NK-92 treated with Interleukin-12 subunit alpha and Interleukin-12 subunit beta, amount 100 ng/mL, for 24 hours (cell line): Measurements from ENCODE around the gene TPD52L1.
"Not testable (repeated sequence)": the region's sequence is repeated elsewhere in the genome, so short reads cannot be mapped to it uniquely, and the experiment has no call there.

Experiments used
- DNase-seq: peaks from one replicate; lab custom pipeline; 2025; lab: John Stamatoyannopoulos, UW

The TPD52L1 gene, protein sequence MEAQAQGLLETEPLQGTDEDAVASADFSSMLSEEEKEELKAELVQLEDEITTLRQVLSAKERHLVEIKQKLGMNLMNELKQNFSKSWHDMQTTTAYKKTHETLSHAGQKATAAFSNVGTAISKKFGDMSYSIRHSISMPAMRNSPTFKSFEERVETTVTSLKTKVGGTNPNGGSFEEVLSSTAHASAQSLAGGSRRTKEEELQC

DNA sequence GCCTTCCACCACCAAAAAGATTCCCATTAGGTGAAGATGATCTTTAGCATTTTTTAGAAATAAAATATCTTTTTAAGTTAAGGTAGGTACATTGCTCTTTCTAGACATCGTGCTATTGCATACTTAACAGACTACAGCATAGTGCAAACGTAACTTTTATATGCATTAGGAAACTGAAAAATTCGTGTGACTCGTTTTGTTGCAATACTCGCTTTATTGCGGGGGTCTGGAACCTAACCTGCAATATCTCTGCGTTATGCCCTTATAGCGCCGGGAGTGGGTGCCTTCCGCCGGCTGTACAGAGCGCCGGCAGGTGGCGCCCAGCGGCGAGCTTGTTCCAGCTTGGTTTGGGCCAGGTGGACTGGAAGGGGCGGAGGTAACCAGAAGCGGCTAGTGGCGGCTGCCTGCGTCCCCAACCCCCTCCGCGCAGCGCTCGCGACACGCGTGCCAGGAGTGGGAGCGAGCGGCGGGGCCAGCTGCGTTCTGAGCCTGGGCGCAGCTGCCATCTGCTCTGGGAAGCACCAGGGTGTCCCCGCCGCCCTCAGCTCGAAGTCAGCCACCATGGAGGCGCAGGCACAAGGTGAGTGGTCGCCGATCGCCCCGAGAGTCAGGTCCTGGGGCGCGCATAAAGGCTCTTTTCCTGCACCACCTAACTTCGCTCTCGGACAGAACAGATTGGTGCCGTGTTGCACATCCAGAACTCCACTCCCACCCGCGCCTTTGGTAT lies at the start of gene TPD52L1:
Gene TPD52L1 (plus strand): TSS at position 383 of the 727 bp plus-strand sequence. CDS start 179 bp downstream, at position 562.
- no peak for DNase-seq

DNA sequence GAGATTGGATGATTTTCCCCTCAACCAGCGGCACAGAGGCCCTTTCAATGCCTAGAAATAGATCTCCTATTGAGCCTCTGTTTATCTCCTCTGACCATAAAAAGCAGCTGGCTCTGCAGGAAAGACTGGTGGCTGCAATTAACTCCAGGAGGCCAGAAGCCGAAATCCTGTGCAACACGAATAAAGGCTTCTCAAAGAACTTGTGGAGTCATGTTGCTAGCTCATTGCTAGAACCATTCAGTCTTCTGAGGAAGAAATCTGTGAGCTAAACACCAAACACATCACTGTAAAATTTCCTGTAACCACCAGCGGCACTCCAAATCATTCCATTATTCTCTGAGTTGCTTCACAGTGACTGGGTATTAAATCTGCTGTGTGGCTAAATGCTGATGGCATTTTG lies 49.1 kb upstream of the TPD52L1 start:
- DNase-seq, result no peak

DNA sequence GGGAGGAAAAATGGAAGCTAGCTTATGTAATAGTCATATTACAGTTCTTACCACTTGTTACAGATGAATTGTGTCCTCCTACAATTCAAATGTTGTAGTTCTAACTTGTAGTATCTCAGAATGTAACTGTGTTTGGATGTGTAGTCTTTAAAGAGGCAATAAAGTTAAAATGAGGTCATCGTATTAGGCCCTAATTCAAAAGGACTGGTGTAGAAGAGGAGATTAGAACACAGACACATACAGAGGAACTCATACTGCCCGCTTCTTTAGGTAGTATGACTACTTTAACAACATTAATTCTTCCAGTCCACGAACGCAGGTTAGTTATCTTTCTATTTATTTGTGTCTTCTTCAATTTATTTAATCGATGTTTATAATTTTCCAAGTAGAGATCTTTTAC lies 46.5 kb upstream of the TPD52L1 start:
- no peak for DNase-seq

DNA sequence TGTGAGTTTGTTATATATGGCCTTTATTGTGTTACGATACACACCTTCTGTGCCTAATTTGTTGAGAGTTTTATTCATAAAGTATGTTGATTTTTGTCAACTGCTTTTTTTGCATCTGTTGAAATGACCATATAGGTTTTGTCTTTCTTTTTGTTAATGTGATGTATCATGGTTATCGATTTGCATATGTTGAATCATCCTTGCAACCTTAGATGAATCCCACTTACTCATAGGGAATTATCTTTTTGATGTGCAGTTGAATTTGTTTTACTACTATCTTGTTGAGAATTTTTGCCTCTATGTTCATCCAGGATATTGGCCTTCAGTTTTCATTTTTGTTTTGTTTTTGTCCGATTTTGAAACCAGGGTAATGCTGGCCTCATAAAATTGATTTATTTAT lies 45.7 kb upstream of the TPD52L1 start:
- DNase-seq, result no peak

DNA sequence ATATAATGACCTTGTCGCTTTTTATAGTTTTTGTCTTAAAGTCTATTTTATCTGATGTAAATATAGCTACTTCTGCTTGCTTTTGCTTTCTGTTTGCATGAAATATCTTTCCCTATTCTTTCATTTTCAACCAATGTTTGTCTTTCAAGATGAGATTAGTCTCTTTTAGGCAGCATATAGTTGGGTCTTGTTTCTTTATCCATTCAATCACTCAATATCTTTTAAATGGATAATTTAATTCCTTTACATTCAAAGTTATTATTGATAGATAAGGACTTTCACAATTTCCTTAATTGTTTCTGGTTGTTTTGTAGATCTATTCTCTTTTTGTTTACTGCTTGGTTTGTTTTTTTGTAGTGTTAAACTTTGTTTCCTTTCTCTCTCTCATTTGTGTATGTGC lies 43.5 kb upstream of the TPD52L1 start:
- DNase-seq, result no peak

DNA sequence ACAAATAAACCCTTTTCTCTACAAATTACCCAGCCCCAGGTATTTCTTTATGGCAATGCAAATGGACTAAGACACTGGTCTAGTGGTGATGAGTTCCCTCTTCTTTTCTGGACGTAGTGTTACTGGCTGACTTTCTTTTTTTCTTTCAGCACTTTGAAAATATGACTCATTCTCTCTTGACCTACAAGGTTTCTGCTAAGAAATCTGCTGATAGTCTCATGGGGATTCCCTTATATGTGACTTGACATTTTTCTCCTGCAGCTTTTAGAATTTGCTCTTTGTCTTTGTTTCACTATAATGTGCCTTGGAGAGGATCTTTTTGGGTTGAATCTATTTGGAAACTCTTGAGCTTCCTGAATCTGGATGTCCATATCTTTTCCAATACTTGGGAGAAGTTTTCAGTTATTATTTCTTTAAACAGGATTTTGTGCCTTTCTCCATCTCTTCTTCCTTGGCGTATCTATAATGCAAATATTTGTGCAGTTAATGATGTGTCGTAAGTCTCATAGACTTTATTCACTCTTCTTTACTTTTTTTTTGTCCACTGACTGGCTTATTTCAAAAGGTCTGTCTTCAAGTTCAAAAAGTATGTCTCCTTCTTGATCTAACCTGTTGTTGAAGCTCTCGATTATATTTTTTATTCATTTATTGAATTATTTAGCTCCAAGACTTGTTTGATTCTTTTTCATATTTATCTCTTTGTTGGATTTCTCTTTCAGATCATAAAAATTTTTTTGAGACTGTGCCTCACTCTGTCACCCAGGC lies 42.2 kb upstream of the TPD52L1 start:
- no peak for DNase-seq

DNA sequence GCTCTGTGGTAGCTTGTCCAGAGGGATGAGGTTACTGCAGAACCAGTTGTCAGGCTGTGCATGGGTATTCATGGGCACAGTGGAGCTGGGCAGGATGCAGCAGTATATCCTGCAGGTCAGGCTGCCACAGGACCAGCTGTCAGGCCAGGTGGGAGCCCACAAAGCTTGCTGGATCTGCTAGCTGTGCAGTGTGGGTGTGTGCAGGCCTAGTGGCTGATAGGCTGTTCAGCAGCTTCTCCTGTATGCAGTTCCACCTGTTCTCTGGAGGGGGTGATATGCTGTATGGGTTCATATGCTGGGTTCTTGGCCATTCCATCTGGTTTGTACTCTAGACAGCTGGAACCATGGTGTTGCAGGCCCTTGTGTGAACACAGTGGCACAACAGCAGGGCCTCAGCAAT lies 40.6 kb upstream of the TPD52L1 start:
- DNase-seq, result no peak

DNA sequence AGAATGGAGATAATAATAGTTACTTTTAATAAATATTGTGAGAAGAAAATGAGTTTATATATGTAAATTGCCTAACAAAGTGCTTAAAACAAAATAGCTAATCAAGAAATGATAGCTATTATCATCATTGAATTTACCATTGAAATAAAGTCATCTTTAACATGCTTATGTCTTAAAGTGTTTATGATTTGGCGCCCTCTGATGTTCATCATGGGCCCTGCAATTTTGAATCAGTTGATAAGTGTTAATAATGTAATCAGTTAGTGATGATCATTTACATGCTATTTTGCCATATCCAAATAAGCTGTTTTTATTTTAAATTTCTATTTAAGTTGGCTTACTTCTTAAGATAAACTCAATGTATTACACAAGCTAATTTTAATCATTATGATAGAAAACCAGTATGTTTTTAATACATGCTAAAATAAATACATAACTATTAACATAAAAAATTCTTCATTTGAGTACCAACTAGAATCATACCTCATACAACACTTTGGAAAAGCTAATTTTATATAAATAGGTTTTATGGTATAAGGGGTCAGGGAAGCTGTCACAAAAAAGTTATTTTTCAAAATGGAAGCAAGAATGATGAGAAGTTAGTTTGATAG lies 39.2 kb upstream of the TPD52L1 start:
- no peak for DNase-seq

DNA sequence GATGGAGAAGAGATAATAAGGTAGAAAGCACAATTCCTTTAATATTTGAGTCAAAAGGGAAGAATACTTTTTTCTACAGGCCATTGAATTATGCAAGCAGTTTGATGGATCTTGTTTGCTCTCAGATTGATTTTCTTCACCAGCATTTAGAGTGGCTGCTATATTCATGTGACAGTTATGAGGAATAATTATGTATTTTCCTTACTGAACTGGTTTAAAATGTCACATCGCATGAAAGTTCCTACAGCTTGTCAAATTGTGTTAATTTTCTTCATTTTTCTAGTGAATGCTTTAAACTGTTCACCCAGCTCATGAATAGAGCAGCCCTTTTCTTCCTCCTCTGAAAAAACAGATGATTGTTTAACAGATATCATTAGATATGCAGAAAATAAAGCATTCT lies 37.4 kb upstream of the TPD52L1 start:
- no peak for DNase-seq

DNA sequence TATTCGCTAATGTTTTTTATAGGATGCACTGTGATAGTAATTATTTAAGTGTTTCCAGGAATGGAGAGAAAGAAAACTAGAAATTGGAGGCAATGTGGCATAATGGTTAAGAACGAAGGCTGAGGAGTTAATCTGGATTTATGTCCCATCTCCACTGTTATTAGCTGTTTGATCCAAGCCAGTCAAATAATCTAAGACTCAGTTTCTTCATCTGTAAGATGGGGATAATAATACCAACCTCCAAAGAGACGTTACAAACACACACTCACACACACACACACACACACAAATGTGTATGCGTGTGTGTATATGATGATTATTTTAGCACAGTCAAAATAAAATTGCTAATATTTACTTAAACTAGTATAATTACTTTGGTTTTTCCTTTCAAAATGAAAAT lies 36.9 kb upstream of the TPD52L1 start:
- no peak for DNase-seq

DNA sequence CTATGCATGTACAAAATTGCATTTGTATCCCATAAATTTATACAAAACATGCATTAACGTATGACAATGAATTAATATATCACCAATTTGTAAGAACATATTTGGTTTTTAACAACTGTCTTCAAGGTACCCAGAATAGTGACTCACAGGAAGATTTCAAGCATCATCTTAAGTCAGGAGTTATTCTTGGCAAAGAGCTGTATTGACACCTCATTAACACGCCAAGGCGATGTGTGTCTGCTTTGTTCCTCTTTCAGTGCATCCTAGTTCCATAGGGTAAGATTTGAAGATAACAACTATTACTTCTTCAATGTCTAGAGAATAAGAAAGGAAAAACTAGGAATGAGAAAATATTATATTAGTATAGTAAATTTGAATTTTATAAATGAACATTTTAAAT lies 35.8 kb upstream of the TPD52L1 start:
- DNase-seq, result no peak

DNA sequence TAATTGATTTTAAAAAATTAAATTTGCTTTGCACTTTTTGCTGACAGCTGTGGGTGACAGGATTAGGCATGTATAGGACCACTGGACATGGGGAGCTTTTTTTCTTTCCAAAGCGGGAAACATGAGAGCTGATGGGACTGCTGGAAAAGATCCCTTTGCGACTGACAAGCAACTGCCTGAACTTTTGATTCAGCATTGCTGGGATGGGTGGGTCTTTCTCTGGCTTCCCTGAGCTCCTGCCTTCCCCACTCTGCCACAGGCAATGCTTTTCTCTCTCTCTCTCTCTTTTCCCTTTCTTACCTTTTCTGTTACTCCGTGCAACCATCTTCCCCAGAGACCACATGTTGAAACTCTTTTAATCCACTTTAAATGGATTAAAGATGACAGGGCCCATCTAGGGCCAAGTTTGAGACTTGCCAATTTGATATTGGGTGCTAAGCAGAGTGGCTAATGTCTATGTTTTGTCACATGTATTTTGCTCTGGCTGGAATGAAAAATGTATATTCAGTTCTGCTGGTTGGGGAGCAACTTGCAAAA lies 33.5 kb upstream of the TPD52L1 start:
- no peak for DNase-seq

DNA sequence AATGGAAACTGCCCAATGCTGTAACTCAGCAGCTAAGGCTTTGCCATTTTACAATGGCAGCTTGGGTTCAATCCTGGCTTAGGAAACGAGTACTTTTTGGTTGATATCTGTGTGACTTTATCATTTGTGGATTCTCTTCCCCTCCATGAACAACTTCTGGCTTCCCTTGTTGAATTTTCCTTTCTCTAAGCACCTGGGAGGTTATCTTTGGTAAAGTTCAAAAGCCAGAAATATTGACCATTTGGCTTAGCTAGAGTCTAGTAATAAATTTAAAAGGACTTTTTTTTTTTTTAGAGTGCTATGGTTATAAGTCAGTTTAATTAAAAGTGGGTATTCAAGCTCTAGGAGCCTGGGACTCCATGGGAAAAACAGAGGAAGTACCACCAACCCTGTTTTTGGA lies 31.7 kb upstream of the TPD52L1 start:
- DNase-seq, result no peak

DNA sequence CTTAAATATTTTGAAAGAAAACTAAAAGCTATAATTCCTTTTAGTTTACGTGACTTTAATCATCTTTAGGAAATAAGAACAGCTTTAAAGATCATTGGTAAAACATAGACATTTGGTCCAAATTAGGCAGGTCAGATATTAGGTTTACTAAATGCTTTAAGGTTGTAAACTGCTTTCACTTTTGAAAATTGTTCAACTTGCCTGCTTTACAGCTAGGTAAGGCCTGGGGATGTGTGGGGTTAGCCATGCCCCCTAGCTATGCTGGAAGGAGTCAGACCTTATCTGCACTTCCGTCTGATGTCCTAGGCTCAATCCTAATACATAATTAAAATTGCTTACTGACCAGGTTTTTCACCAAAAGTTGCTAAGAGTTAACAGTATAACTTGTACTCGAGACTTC lies 30.5 kb upstream of the TPD52L1 start:
- no peak for DNase-seq

DNA sequence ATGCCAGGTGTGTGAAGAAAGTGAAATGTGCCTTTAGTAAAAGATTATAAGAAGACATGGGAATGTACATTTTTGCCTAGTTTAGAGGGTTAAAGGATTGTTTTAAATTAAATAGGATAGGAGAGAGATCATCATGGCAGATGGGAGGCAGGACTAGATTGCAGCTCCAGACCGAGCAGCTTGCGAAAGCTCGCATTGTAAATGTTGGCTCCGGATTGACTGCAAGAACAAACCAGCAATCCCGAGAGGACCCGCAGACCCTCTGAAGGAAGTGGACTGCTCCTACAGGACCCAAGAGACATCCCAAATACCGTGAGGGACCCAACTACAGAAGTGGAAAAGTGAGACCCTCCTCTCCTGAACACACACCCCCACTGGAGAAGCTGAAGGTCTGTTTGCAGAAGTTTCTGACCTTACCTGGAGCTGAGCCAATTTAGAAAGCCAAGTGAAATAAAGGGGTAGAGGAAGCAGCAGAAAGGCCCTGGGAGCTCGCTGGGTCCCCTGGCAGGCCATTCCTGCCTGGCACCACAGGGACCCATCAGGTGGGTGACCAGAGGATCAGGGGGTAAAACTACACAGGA lies 30.0 kb upstream of the TPD52L1 start:
- DNase-seq, result no peak

DNA sequence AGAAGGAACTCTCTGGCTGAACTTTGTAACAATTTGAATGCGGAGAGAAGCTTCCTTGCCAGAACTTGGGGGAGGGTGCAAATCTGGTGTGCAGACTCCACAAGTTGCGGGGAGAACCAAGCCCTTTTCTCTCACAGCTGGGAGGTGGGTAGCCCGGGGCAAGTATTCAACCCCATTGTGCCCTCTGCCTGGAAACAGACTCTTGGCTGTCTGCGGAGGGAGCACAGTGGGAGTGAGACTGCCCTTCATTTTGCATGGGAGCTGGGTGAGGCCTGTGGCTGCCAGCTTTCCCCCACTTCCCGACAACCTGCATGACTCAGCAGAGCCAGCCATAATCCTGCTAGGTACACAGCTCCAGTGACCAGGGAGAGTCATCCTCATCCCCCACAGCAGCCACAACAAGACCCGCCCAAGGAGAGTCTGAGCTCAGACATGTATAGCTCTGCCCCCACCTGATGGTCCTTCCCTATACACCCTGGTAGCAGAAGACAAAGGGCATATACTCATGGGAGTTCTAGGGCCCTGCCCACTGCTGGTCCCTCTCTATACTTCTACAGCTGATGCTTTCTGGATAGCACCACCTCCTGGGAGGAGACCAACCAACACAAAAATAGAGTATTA lies 29.4 kb upstream of the TPD52L1 start:
- no peak for DNase-seq

DNA sequence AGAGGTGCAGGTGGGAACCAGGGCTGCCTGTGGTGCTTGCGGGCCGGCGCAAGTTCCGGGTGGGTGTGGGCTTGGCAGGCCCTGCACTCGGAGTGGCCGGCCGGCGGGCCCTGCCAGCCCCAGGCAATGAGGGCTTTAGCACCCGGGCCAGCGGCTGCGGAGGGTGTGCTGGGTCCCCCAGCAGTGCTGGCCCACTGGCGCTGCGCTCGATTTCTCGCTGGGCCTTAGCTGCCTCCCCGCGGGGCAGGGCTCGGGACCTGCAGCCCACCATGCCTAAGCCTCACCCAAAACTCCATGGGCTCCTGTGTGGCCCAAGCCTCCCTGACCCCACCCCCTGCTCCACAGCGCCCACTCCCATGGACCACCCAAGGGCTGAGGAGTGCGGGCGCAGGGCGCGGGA lies 27.7 kb upstream of the TPD52L1 start:
- not testable (repeated sequence) for DNase-seq

DNA sequence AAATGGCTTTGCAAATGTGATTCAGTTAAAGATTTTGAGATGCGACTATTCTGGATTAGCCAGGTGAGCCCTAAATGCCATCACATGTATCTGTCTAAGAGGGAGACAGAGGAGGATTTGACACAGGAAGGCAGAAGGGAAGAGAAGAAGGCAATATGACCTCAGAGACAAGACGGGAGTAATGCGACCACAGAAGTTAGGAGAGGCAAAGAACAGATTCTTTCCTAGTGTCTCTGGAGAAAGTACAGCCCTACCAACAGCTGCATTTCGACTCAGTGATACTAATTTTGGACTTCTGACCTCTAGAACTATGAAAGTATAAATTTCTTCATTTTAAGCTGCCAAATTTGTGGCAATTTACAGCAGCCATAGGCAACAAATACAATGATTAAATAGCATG lies 24.2 kb upstream of the TPD52L1 start:
- DNase-seq, result no peak

DNA sequence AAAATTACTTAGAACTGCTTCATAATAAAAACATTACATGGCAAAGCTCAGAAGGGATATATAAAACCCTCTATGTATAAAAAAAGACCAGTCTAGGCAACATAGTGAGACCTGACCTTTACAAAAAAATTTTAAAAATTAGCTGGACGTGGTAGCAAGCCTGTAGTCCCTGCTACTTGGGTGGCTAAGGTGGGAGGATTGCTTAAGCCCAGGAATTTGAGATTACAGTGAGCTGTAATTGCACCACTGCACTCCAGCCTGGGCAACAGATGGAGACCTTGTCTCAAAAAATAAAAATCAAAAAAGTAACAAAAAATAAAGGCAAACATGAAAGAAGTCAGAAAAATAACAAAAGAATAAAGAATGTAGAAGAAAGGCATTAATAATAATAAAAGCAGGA lies 21.5 kb upstream of the TPD52L1 start:
- no peak for DNase-seq

DNA sequence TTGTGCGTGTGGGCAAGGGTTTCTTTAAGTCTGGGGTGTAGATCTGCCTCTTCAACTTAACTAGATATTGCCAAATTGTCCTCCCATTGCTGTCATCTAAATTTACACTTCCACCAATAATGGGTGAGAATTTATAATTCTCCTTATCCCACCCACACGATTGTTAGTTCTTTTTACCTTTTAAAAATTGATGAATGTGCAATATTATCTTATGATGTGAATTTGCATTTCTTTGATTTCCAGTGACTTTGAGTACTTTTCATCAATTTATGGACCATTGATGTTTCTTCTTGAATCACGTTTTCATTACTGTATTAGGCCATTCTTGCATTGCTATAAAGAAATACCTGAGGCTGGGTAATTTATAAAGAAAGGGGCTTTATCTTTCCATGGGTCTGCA lies 17.2 kb upstream of the TPD52L1 start:
- no peak for DNase-seq

DNA sequence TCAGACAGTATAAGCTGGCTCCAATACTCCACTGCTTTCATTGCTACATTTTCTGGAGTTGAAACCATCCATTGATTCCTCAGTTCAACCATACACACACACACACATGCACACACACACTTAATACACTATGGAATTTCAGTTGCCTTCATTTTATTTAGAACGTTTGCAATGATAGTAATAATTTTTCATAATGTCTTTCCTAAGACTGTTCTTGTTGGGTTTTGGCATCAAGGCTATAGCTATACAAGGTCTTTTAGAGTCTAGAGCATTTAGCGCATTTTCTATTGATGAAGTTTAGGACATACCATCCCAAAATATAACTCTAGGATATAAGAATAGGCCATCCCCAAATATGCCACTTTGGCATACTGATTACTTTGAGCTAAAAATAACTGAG lies 15.5 kb upstream of the TPD52L1 start:
- DNase-seq, result no peak

DNA sequence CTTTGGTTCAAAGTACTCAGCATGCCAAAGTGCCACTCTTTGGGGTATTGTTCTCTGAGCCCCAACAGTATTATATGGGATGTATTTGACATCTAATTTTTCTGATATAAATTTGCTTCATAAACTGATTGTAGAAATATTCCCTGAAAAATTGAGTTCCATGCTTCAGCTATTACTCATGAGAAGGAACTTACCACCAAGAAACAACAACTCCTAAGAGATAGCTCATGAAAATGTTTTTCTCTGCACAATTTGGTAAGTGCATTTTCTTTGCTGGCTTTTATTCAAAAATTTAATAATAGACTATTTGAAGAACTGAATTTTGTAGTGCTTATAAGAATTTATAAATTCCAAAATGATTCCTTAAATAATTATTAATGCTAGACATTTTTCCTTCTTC lies 12.8 kb upstream of the TPD52L1 start:
- no peak for DNase-seq
